ENCODE measurements around the gene KCNMB2.
A peak's percentile ranks its signal among the peaks of the same experiment; 100 is the strongest.
"Not testable (repeated sequence)": the region's sequence is repeated elsewhere in the genome, so short reads cannot be mapped to it uniquely, and the experiment has no call there.

KCNMB2 gene

GRCh38 chr3:178735032-178735674 lies 198.9 kb downstream of the KCNMB2 start:
- Mint-ChIP-seq H3K27ac (no peak overlapping the region), H3K4me1 (no peaks in the 10 kb centered on the region), H3K9me3 (no peaks in the 10 kb centered on the region), H3K36me3 (ENCODE audit: low read depth) (no peaks in the 10 kb centered on the region), H3K4me3 (no peak overlapping the region), H3K27me3 (ENCODE audit: low read depth) (no peaks in the 10 kb centered on the region)
- TF ChIP-seq, protein P1, sequence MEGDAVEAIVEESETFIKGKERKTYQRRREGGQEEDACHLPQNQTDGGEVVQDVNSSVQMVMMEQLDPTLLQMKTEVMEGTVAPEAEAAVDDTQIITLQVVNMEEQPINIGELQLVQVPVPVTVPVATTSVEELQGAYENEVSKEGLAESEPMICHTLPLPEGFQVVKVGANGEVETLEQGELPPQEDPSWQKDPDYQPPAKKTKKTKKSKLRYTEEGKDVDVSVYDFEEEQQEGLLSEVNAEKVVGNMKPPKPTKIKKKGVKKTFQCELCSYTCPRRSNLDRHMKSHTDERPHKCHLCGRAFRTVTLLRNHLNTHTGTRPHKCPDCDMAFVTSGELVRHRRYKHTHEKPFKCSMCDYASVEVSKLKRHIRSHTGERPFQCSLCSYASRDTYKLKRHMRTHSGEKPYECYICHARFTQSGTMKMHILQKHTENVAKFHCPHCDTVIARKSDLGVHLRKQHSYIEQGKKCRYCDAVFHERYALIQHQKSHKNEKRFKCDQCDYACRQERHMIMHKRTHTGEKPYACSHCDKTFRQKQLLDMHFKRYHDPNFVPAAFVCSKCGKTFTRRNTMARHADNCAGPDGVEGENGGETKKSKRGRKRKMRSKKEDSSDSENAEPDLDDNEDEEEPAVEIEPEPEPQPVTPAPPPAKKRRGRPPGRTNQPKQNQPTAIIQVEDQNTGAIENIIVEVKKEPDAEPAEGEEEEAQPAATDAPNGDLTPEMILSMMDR (IDR thresholded peaks at IDR 0.05; ENCODE audit: unreplicated experiment in 3 of 3): no peak

DNA sequence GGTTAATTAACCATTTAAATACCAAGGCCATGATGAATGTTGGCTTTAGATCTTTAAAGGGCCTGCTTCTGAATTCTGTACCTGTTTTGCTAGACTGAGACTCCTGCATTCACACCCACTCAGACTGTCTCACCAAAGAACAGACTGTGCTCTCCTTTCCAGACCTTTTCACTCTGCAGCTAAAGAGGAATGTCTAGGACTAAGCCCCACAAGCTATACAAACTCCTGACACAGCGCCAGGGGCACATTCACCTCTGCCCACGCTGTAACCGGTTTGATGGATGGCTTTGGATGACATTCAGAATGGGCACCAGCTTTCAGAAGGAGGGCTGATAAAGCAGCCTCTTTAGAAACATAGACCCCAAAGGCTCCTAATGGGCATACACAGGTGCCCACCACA lies 200.1 kb downstream of the KCNMB2 start:
- Mint-ChIP-seq H3K4me1 (no peaks in the 10 kb centered on the region), H3K27ac (peak overlapping the region in 2 of 3 experiments; percentile 4 to 37), H3K36me3 (ENCODE audit: low read depth) (no peaks in the 10 kb centered on the region), H3K4me3 (no peak overlapping the region), H3K9me3 (no peaks in the 10 kb centered on the region), H3K27me3 (ENCODE audit: low read depth) (no peaks in the 10 kb centered on the region)
- TF ChIP-seq, protein P1 (IDR thresholded peaks at IDR 0.05; ENCODE audit: unreplicated experiment in 3 of 3): no peak

GRCh38 chr3:178739720-178740119 lies 203.5 kb downstream of the KCNMB2 start:
- no peak overlapping the region for H3K4me3 Mint-ChIP-seq
- H3K9me3 Mint-ChIP-seq: peaks cover under 1% of the 10 kb centered on the region
- no peaks in the 10 kb centered on the region for H3K27me3 Mint-ChIP-seq (ENCODE audit: low read depth)
- peaks cover 5% of the 10 kb centered on the region for H3K4me1 Mint-ChIP-seq
- no peak overlapping the region for H3K27ac Mint-ChIP-seq
- TF ChIP-seq, protein P1 (IDR thresholded peaks at IDR 0.05; ENCODE audit: unreplicated experiment in 3 of 3): no peak
- H3K36me3 Mint-ChIP-seq (ENCODE audit: low read depth): no peaks in the 10 kb centered on the region

- no peaks in the 10 kb centered on the region for H3K27me3 Mint-ChIP-seq (ENCODE audit: low read depth)
- H3K9me3 Mint-ChIP-seq: peaks cover 8% of the 10 kb centered on the region
Observed at GRCh38 chr3:178741020-178741419, 204.8 kb downstream of the KCNMB2 start.

GRCh38 chr3:178743297-178743696 lies 207.1 kb downstream of the KCNMB2 start:
- Mint-ChIP-seq H3K4me1 (peaks cover 5% of the 10 kb centered on the region), H3K9me3 (peaks cover 14% of the 10 kb centered on the region), H3K4me3 (no peak overlapping the region), H3K27ac (peak overlapping the region in 1 of 3 experiments; percentile 40), H3K36me3 (ENCODE audit: low read depth) (peaks cover 6% of the 10 kb centered on the region), H3K27me3 (ENCODE audit: low read depth) (no peaks in the 10 kb centered on the region)
- TF ChIP-seq, protein P1 (IDR thresholded peaks at IDR 0.05; ENCODE audit: unreplicated experiment in 3 of 3): no peak

More at GRCh38 chr3:178741020-178741419, 204.8 kb downstream of the KCNMB2 start:
- Mint-ChIP-seq H3K36me3 (ENCODE audit: low read depth) (no peaks in the 10 kb centered on the region), H3K4me3 (no peak overlapping the region), H3K4me1 (peaks cover 5% of the 10 kb centered on the region), H3K27ac (no peak overlapping the region)
- TF ChIP-seq, protein P1 (IDR thresholded peaks at IDR 0.05; ENCODE audit: unreplicated experiment in 3 of 3): no peak

GRCh38 chr3:178745861-178746655 lies 209.8 kb downstream of the KCNMB2 start:
- H3K9me3 Mint-ChIP-seq: peaks cover 14% of the 10 kb centered on the region

More at GRCh38 chr3:178745861-178746655, 209.8 kb downstream of the KCNMB2 start:
- not testable (repeated sequence) for H3K27me3 Mint-ChIP-seq (ENCODE audit: low read depth); H3K27ac Mint-ChIP-seq; H3K4me1 Mint-ChIP-seq; H3K36me3 Mint-ChIP-seq (ENCODE audit: low read depth); H3K4me3 Mint-ChIP-seq
